ENCODE data around the gene DYNC2LI1.

Gene DYNC2LI1

DNA sequence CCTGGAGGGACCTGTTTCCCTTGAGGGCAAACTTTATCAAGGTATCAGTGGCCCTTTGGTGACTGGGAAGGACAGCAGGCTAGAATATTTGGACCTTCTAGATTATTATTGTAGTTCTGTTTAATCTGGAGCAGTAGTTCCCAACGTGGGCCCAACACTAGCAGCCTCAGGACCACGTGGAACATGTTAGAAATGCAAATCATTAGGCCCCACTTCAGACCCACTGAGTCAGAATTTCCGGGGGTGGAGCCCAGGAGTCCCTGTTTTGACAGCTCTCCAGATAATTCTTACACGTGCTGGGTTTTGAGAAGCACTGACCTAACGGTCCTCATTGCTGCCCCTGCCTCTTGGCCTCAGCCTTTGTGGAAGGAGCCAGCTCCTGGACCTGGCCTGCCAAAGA lies 25.5 kb upstream of the DYNC2LI1 start:
- Histone ChIP-seq H3K27me3 (ENCODE audit: low read length) (no peaks in the 10 kb centered on the region), H3K36me3 (ENCODE audit: low read length) (no peaks in the 10 kb centered on the region), H3K9me3 (ENCODE audit: insufficient read depth, low read length) (no peaks in the 10 kb centered on the region), H3K9me2 (replicated peaks; ENCODE audit: insufficient read depth, low read length) (no peaks in the 10 kb centered on the region), H2AFZ (ENCODE audit: low read depth, low read length, severe bottlenecking) (no peak overlapping the region), H3K4me2 (ENCODE audit: low read depth, low read length, poor library complexity, severe bottlenecking) (no peak overlapping the region), H3K27ac (ENCODE audit: low read depth, low read length) (no peak overlapping the region), H3K4me3 (ENCODE audit: insufficient read depth, low read length, poor library complexity, severe bottlenecking) (no peak overlapping the region), H3F3A (ENCODE audit: insufficient read depth) (no peaks in the 10 kb centered on the region), H3K9ac (ENCODE audit: low read length) (no peak overlapping the region), H4K20me1 (ENCODE audit: low read depth, low read length) (no peaks in the 10 kb centered on the region), H3K79me2 (ENCODE audit: insufficient read depth, low read length) (no peaks in the 10 kb centered on the region)
- no peak for TF ChIP-seq EZH2phosphoT487 (conservative IDR thresholded peaks at IDR 0.05; ENCODE audit: low read length)
- TF ChIP-seq, protein P1, sequence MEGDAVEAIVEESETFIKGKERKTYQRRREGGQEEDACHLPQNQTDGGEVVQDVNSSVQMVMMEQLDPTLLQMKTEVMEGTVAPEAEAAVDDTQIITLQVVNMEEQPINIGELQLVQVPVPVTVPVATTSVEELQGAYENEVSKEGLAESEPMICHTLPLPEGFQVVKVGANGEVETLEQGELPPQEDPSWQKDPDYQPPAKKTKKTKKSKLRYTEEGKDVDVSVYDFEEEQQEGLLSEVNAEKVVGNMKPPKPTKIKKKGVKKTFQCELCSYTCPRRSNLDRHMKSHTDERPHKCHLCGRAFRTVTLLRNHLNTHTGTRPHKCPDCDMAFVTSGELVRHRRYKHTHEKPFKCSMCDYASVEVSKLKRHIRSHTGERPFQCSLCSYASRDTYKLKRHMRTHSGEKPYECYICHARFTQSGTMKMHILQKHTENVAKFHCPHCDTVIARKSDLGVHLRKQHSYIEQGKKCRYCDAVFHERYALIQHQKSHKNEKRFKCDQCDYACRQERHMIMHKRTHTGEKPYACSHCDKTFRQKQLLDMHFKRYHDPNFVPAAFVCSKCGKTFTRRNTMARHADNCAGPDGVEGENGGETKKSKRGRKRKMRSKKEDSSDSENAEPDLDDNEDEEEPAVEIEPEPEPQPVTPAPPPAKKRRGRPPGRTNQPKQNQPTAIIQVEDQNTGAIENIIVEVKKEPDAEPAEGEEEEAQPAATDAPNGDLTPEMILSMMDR (IDR thresholded peaks at IDR 0.05; ENCODE audit: insufficient read depth, low read length, poor library complexity, severe bottlenecking) = no peak

DNA sequence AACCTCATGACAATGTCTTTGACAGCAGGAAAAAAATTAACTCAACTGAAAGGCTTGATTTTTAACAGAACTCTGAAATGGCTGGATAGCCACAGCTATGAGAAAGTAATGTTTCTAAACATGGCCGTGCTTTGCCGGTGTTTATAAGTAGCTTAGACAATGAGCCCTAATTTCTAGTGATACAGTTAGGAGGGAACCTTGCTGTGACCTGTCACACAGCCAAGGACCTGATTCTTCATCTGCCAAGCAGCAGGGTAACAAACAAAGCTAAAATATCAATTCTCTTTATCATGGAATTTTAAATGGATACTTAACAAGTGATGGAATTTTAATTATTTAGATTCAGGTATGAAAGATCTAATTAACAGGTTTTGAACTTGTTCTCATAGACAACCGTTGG lies 24.3 kb upstream of the DYNC2LI1 start:
- Histone ChIP-seq H3K36me3 (ENCODE audit: low read length) (no peaks in the 10 kb centered on the region), H3K27me3 (ENCODE audit: low read length) (no peaks in the 10 kb centered on the region), H3K4me2 (ENCODE audit: low read depth, low read length, poor library complexity, severe bottlenecking) (no peak overlapping the region), H2AFZ (ENCODE audit: low read depth, low read length, severe bottlenecking) (no peak overlapping the region), H3K4me3 (ENCODE audit: insufficient read depth, low read length, poor library complexity, severe bottlenecking) (no peak overlapping the region), H3K9me3 (ENCODE audit: insufficient read depth, low read length) (no peaks in the 10 kb centered on the region), H3F3A (ENCODE audit: insufficient read depth) (no peaks in the 10 kb centered on the region), H3K27ac (ENCODE audit: low read depth, low read length) (no peak overlapping the region), H3K9me2 (replicated peaks; ENCODE audit: insufficient read depth, low read length) (no peaks in the 10 kb centered on the region), H3K79me2 (ENCODE audit: insufficient read depth, low read length) (no peaks in the 10 kb centered on the region), H3K9ac (ENCODE audit: low read length) (no peak overlapping the region), H4K20me1 (ENCODE audit: low read depth, low read length) (no peaks in the 10 kb centered on the region)
- no peak for TF ChIP-seq EZH2phosphoT487 (conservative IDR thresholded peaks at IDR 0.05; ENCODE audit: low read length)
- TF ChIP-seq, protein P1 (IDR thresholded peaks at IDR 0.05; ENCODE audit: insufficient read depth, low read length, poor library complexity, severe bottlenecking) = no peak

DNA sequence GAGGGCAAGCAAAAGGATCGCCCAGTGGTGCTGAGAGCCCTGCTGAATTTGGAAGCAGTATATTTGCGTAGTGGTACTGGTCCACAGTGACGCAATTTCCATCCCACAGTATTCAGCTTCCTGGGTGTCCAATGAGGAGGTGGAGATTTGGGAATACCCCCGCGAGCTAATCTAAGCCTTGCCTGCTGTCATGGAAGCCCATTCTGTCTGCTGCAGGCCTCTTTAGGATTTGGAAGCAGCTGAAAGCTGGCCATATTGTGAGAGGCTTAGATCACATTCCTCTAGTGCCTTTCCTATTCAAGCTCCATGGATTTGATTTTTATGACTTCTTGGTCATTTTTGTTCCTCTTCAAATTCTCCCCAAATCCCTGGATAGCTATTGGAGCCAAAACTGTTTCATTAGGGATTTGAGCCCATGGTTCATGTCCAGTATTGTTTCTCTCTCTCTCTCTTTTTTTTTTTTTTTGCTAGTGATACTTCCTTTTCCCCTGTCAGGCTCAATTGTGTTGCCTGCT lies 22.3 kb upstream of the DYNC2LI1 start:
- no peak overlapping the region for H3K27ac ChIP-seq (ENCODE audit: low read depth, low read length)
- H3K9me3 ChIP-seq (ENCODE audit: insufficient read depth, low read length) = no peaks in the 10 kb centered on the region
- no peaks in the 10 kb centered on the region for H3F3A ChIP-seq (ENCODE audit: insufficient read depth)
- no peak overlapping the region for H3K9ac ChIP-seq (ENCODE audit: low read length)
- H3K27me3 ChIP-seq (ENCODE audit: low read length) = no peaks in the 10 kb centered on the region
- no peaks in the 10 kb centered on the region for H3K79me2 ChIP-seq (ENCODE audit: insufficient read depth, low read length)
- TF ChIP-seq, protein P1 (IDR thresholded peaks at IDR 0.05; ENCODE audit: insufficient read depth, low read length, poor library complexity, severe bottlenecking) = no peak
- no peak for TF ChIP-seq EZH2phosphoT487 (conservative IDR thresholded peaks at IDR 0.05; ENCODE audit: low read length)
- no peak overlapping the region for H3K4me3 ChIP-seq (ENCODE audit: insufficient read depth, low read length, poor library complexity, severe bottlenecking)
- H2AFZ ChIP-seq (ENCODE audit: low read depth, low read length, severe bottlenecking) = no peak overlapping the region
- H3K9me2 ChIP-seq (replicated peaks; ENCODE audit: insufficient read depth, low read length) = no peaks in the 10 kb centered on the region
- H3K36me3 ChIP-seq (ENCODE audit: low read length) = no peaks in the 10 kb centered on the region
- H4K20me1 ChIP-seq (ENCODE audit: low read depth, low read length) = no peaks in the 10 kb centered on the region
- H3K4me2 ChIP-seq (ENCODE audit: low read depth, low read length, poor library complexity, severe bottlenecking) = no peak overlapping the region

Data from SU-DHL-6 (cell line).